HEK293T (cell line): Measurements from ENCODE around the gene CFAP45.

Source experiments
- CTCF ChIA-PET: fragments of 350-600 bp; formaldehyde crosslinking; extraction: SDS; loops from one replicate; lab custom pipeline; 2021; ENCODE audit warnings: antibody characterized with exemption, inconsistent platforms; lab: Yijun Ruan, JAX
- POLR2A ChIA-PET: fragments of 350-600 bp; formaldehyde crosslinking; extraction: SDS; loops from one replicate; lab custom pipeline; 2020; ENCODE audit warnings: antibody characterized with exemption, inconsistent platforms; lab: Yijun Ruan, JAX
- DNase-seq: peaks from one replicate; pipeline ENCODE4 v3.0.0; 2012; ENCODE audit warnings: mixed read lengths; ENCODE audit errors: extremely low spot score
- ARNT ChIP-seq: fragments of 450-650 bp; IDR thresholded peaks from 2 replicates; pipeline ENCODE4 v1.6.1; 2017; ENCODE audit warnings: mild to moderate bottlenecking
- BHLHE40 ChIP-seq: fragments of 450-650 bp; IDR thresholded peaks from 2 replicates; pipeline ENCODE4 v1.6.1; 2016; ENCODE audit warnings: mild to moderate bottlenecking, moderate library complexity, borderline replicate concordance
- CTBP1 ChIP-seq: fragments of 450-650 bp; IDR thresholded peaks from 2 replicates; pipeline ENCODE4 v1.6.1; 2016; ENCODE audit warnings: borderline replicate concordance
- ELF4 ChIP-seq: fragments of 450-650 bp; IDR thresholded peaks from 2 replicates; pipeline ENCODE4 v1.6.1; 2017; ENCODE audit warnings: antibody characterized with exemption
- FOXA1 ChIP-seq: fragments of 450-650 bp; IDR thresholded peaks from 2 replicates; pipeline ENCODE4 v1.6.1; 2016; ENCODE audit warnings: mild to moderate bottlenecking
- FOXK2 ChIP-seq: fragments of 450-650 bp; IDR thresholded peaks from 2 replicates; pipeline ENCODE4 v1.6.1; 2016; ENCODE audit warnings: mild to moderate bottlenecking
- FOXM1 ChIP-seq: fragments of 450-650 bp; IDR thresholded peaks from 2 replicates; pipeline ENCODE4 v1.6.1; 2017; ENCODE audit warnings: mild to moderate bottlenecking, borderline replicate concordance
- HDGF ChIP-seq: fragments of 450-650 bp; IDR thresholded peaks from 2 replicates; pipeline ENCODE4 v1.6.1; 2017; ENCODE audit warnings: antibody characterized with exemption, borderline replicate concordance
- L3MBTL2 ChIP-seq: fragments of 450-650 bp; conservative IDR thresholded peaks from 2 replicates; pipeline ENCODE4 v1.6.1; 2016; ENCODE audit warnings: mild to moderate bottlenecking
- LEF1 ChIP-seq: fragments of 450-650 bp; IDR thresholded peaks from 2 replicates; pipeline ENCODE4 v1.6.1; 2017; ENCODE audit warnings: mild to moderate bottlenecking, borderline replicate concordance
- NFRKB ChIP-seq: fragments of 450-650 bp; IDR thresholded peaks from 2 replicates; pipeline ENCODE4 v1.6.1; 2016; ENCODE audit warnings: mild to moderate bottlenecking, moderate library complexity
- SP1 ChIP-seq: fragments of 450-650 bp; IDR thresholded peaks from 2 replicates; pipeline ENCODE4 v1.6.1; 2017
- SUZ12 ChIP-seq: fragments of 450-650 bp; IDR thresholded peaks from 2 replicates; pipeline ENCODE4 v1.6.1; 2016; ENCODE audit warnings: mild to moderate bottlenecking
- TARDBP ChIP-seq: fragments of 450-650 bp; IDR thresholded peaks from 2 replicates; pipeline ENCODE4 v1.6.1; 2016
- ZNF384 ChIP-seq: fragments of 450-650 bp; IDR thresholded peaks from 2 replicates; pipeline ENCODE4 v1.6.1; 2016
- TF ChIP-seq, protein P1 (sequence below): fragments of 450-650 bp; IDR thresholded peaks from 2 replicates; pipeline ENCODE4 v1.6.1; 2016

The CFAP45 gene

DNA sequence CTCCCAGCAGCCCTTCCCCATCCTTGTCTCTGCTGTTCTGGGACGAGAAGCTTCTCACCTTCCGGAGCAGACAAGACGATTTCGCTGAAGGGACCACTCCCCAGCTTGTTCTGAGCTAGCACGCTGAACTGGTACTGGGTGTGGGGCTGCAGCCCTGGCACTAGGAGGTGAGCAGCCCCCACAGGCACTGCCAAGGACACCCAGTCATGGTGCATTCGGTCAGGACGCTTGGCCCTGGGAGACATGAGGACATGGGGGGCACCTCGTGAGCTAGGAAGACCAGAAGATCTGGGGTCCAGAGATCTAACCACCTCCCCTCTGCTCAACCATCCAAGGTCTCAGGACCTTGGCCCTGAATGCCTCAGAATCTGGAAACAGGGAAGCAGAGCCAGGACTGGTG lies 30.7 kb upstream of the CFAP45 start:
- DNase-seq, result no peak
- TF ChIP-seq NFRKB (no peak), ZNF384 (no peak), FOXK2 (no peak), HDGF (no peak), CTBP1 (no peak), LEF1 (no peak), ELF4 (no peak), BHLHE40 (no peak), TARDBP (no peak), SUZ12 (no peak), FOXM1 (no peak), ARNT (no peak), SP1 (no peak)
- TF ChIP-seq, protein P1, sequence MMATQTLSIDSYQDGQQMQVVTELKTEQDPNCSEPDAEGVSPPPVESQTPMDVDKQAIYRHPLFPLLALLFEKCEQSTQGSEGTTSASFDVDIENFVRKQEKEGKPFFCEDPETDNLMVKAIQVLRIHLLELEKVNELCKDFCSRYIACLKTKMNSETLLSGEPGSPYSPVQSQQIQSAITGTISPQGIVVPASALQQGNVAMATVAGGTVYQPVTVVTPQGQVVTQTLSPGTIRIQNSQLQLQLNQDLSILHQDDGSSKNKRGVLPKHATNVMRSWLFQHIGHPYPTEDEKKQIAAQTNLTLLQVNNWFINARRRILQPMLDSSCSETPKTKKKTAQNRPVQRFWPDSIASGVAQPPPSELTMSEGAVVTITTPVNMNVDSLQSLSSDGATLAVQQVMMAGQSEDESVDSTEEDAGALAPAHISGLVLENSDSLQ, result no peak
- POLR2A ChIA-PET, result interaction anchor here (1.3 kb wide), 1 partner anchor 15 kb away, joined by 3 read pairs; no protein-coding TSS in a partner anchor
- CTCF ChIA-PET, result interaction anchor here (1.5 kb wide), 1 partner anchor 77 kb away, joined by 8 read pairs; no protein-coding TSS in a partner anchor

- TF ChIP-seq HDGF, result no peak
- TF ChIP-seq FOXM1, result no peak
- TF ChIP-seq, protein P1, result no peak
- no peak for TF ChIP-seq ARNT
- no peak for TF ChIP-seq SP1
- no peak for TF ChIP-seq CTBP1
- TF ChIP-seq BHLHE40, result no peak
- no peak for TF ChIP-seq ZNF384
- TF ChIP-seq NFRKB, result no peak
- TF ChIP-seq LEF1, result no peak
- no peak for TF ChIP-seq SUZ12
- TF ChIP-seq FOXA1, result no peak
- TF ChIP-seq L3MBTL2, result no peak
- no peak for TF ChIP-seq FOXK2
- no peak for TF ChIP-seq TARDBP
- TF ChIP-seq ELF4, result no peak
- ChIA-PET CTCF (interaction anchor here (1.5 kb wide), 1 partner anchor 77 kb away, joined by 8 read pairs; no protein-coding TSS in a partner anchor), POLR2A (interaction anchor here (1.3 kb wide), 1 partner anchor 16 kb away, joined by 3 read pairs; no protein-coding TSS in a partner anchor)
- no peak for DNase-seq
Observed at GRCh38 chr1:159930216-159930615, 30.3 kb upstream of the CFAP45 start.

DNA sequence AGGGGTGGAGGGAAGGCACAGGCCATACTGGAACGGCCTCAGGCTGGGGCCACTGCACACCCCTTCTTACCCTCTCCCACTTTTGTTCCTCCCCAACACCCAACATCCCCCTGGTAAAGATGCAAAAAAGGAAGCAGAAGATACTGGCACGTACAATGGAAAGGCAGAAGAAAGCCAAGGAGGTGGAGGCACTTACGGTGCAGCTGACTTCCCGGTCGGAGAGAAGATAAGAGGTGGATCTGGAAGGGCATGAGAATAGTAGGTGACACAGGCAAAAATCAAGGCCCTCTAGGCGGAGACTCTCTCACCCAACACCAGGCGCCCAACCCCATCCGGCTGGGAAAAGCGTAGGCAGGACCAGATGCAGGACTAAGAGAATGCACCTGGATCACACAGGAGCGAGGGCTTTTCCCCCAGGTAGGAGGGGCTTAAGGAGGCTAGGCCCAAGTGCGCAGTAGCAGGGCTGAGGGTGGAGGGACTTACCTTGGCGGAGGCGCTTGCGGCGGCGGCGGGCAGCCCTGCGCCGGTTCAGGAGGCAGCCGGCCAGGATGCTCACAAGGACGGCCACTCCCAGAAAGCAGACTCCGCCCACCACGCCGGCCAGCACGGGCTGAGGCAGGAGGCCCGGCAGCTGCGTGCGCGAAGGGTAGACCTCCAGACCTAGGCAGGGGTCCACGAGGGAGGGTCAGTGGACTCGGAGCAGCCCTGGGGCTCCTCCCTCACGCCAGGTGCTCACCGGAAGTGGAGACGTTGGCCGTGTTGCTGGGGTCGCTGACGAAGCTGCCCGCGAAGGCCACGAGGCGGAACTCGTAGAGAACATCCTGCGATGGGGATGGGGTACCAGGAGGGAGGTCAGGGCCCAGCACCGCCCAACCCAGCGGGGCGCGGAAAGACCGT lies 29.4 kb upstream of the CFAP45 start:
- TF ChIP-seq L3MBTL2, result no peak
- no peak for TF ChIP-seq CTBP1
- TF ChIP-seq FOXK2, result no peak
- no peak for TF ChIP-seq SP1
- no peak for TF ChIP-seq SUZ12
- TF ChIP-seq NFRKB, result no peak
- TF ChIP-seq FOXA1, result no peak
- TF ChIP-seq HDGF, result no peak
- no peak for TF ChIP-seq LEF1
- TF ChIP-seq ELF4, result no peak
- CTCF ChIA-PET, result interaction anchor here (1.5 kb wide), 1 partner anchor 78 kb away, joined by 8 read pairs; no protein-coding TSS in a partner anchor
- POLR2A ChIA-PET, result interaction anchor here (1.3 kb wide), 1 partner anchor 17 kb away, joined by 3 read pairs; no protein-coding TSS in a partner anchor

DNA sequence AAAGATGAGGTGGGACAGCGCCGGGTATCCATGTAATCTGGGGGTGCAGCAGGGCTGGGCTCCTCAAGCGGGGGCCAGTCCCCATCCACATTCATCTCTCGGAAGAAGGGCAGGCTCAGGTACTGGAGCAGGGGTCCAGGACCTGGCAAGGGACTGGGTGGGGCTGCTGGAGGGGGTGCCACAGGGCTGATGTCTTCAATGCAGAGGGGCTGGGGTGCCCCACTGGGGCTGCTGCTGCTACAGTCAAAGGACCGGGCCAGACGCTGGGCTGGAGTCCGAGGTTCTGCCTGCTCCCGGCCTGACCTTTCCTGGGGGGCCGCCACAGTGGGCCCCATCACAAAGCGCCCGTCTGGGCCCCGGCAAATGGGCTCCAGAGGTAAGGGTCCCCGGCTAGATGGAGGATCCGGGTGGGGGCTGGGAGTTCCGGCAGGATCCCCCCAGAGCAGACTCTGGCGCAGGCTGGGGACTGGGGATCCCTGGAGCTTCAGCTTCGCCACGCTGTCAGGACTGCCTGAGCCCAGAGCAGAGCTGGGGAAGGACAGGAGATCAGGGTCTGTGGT lies 28.6 kb upstream of the CFAP45 start:
- no peak for TF ChIP-seq ELF4
- no peak for TF ChIP-seq L3MBTL2
- TF ChIP-seq ZNF384, result no peak
- no peak for TF ChIP-seq FOXA1
- TF ChIP-seq NFRKB, result no peak
- no peak for TF ChIP-seq CTBP1
- ChIA-PET CTCF (interaction anchor here (1.7 kb wide), 1 partner anchor 79 kb away, joined by 7 read pairs; no protein-coding TSS in a partner anchor), POLR2A (no interaction called here)
- no peak for DNase-seq

More for the DNA sequence above, 29.4 kb upstream of the CFAP45 start:
- DNase-seq, result no peak

- TF ChIP-seq LEF1 (no peak), ZNF384 (no peak), TARDBP (no peak), SUZ12 (no peak), SP1 (no peak)
- DNase-seq, result no peak
- ChIA-PET POLR2A (no interaction called here), CTCF (interaction anchor here (1.7 kb wide), 1 partner anchor 80 kb away, joined by 7 read pairs; no protein-coding TSS in a partner anchor)
Observed at GRCh38 chr1:159927849-159928431, 28.0 kb upstream of the CFAP45 start.

GRCh38 chr1:159927211-159927848 lies 27.4 kb upstream of the CFAP45 start:
- no peak for DNase-seq
- POLR2A ChIA-PET, result no interaction called here
- TF ChIP-seq, protein P1, result no peak
- TF ChIP-seq SP1, result no peak
- TF ChIP-seq SUZ12, result no peak
- no peak for TF ChIP-seq LEF1
- TF ChIP-seq ARNT, result no peak
- no peak for TF ChIP-seq TARDBP
- no peak for TF ChIP-seq CTBP1
- TF ChIP-seq NFRKB, result no peak
- TF ChIP-seq HDGF, result no peak
- no peak for TF ChIP-seq ELF4
- TF ChIP-seq FOXK2, result no peak
- TF ChIP-seq BHLHE40, result no peak
- TF ChIP-seq L3MBTL2, result no peak
- TF ChIP-seq FOXM1, result no peak
- TF ChIP-seq FOXA1, result no peak
- TF ChIP-seq ZNF384, result no peak
- CTCF ChIA-PET, result interaction anchor here (1.7 kb wide), 1 partner anchor 81 kb away, joined by 7 read pairs; no protein-coding TSS in a partner anchor
